ENCODE results near the gene GABRB3.

DNA sequence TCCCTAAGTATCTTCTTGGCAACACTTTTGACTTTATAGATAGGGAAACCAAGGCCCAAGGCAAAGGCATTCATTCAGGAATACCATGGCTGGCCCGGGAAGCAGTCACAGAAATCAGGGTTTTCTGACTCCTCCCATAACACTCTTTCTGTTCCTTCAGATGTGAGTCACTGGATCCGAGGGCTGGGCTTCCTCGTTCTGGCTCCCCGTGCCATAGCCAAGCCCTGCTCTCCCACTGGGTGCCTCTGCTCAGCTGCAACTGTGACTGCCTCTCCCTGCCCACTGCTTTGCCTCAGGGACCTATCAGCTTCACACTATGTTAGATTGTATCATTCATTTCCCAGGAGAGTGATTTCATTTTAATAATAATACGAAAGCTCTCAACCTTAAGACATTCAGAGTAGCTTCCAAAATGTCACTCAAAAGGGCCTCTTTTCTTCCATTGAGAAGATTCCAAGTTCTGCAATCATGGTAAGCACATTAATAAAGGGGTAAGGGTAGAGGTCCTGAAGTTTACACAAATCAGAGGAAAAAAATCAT, 50.2 kb downstream of the GABRB3 start:
- TF ChIP-seq, protein P1, sequence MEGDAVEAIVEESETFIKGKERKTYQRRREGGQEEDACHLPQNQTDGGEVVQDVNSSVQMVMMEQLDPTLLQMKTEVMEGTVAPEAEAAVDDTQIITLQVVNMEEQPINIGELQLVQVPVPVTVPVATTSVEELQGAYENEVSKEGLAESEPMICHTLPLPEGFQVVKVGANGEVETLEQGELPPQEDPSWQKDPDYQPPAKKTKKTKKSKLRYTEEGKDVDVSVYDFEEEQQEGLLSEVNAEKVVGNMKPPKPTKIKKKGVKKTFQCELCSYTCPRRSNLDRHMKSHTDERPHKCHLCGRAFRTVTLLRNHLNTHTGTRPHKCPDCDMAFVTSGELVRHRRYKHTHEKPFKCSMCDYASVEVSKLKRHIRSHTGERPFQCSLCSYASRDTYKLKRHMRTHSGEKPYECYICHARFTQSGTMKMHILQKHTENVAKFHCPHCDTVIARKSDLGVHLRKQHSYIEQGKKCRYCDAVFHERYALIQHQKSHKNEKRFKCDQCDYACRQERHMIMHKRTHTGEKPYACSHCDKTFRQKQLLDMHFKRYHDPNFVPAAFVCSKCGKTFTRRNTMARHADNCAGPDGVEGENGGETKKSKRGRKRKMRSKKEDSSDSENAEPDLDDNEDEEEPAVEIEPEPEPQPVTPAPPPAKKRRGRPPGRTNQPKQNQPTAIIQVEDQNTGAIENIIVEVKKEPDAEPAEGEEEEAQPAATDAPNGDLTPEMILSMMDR (conservative IDR thresholded peaks at IDR 0.05 in 1 of 2, IDR thresholded peaks at IDR 0.05 in 1 of 2; ENCODE audit: extremely low read depth in 1 of 2, insufficient read depth in 1 of 2, low read depth in 1 of 2, low read length in 2 of 2) = no peak
- TF ChIP-seq EZH2 (IDR thresholded peaks at IDR 0.05; ENCODE audit: borderline replicate concordance, low read length) = no peak
